ENCODE data around the gene EFCAB7. TPM values are rescaled to one million over a fixed set of nuclear protein-coding genes. Genes with fewer than 3 reads are reported as not detected.

EFCAB7 gene
- total and polyA plus RNA-seq, 2 of the 13 experiments (the other 11 are each of a cell fraction or from before 2014, with no cell fraction given) = 1.7 to 5.4 TPM

GRCh38 chr1:63522891-63523728 lies at the start of gene EFCAB7, which contains the start of gene ITGB3BP (continued):
- TF ChIP-seq, protein P1, sequence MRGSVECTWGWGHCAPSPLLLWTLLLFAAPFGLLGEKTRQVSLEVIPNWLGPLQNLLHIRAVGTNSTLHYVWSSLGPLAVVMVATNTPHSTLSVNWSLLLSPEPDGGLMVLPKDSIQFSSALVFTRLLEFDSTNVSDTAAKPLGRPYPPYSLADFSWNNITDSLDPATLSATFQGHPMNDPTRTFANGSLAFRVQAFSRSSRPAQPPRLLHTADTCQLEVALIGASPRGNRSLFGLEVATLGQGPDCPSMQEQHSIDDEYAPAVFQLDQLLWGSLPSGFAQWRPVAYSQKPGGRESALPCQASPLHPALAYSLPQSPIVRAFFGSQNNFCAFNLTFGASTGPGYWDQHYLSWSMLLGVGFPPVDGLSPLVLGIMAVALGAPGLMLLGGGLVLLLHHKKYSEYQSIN (CRISPR knock-in tag; IDR thresholded peaks at IDR 0.05; ENCODE audit: borderline replicate concordance) = no peak
- TF ChIP-seq ZNF20 (CRISPR knock-in tag; IDR thresholded peaks at IDR 0.05) = no peak
- no peak; the same call in 1 of the 2 replicates for TF ChIP-seq ZNF546 (CRISPR knock-in tag; conservative IDR thresholded peaks at IDR 0.05)
- peak; percentile 90; the same call in 1 of the 2 replicates for TF ChIP-seq ZNF276 (CRISPR knock-in tag; IDR thresholded peaks at IDR 0.05; ENCODE audit: low read depth)
- peak; percentile 96; the same call in 1 of the 2 replicates for TF ChIP-seq ZNF616 (CRISPR knock-in tag; IDR thresholded peaks at IDR 0.05; ENCODE audit: low read depth)
- no peak for TF ChIP-seq ZKSCAN1 (IDR thresholded peaks at IDR 0.05; ENCODE audit: low read length)
- no peak for TF ChIP-seq IKZF1 (IDR thresholded peaks at IDR 0.05)
- TF ChIP-seq, protein P2, sequence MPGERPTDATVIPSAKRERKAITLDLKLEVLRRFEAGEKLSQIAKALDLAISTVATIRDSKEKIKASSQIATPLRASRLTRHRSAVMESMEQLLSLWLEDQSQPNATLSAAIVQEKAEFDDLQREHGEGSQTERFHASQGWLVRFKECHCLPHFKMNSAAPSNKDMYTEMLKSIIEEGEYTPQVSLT (CRISPR knock-in tag; IDR thresholded peaks at IDR 0.05; ENCODE audit: borderline replicate concordance, low read depth) = 0 out of 2 replicates have a peak, but pooled peaks have one; percentile 41
- no peak for TF ChIP-seq LCORL (IDR thresholded peaks at IDR 0.05)
- peak; percentile 65; the same call in 1 of the 2 replicates for TF ChIP-seq LCORL (CRISPR knock-in tag; IDR thresholded peaks at IDR 0.05)
- TF ChIP-seq PRDM15 (CRISPR knock-in tag; IDR thresholded peaks at IDR 0.05) = no peak
- peak; percentile 42; the same call in 1 of the 2 replicates for TF ChIP-seq MLX (CRISPR knock-in tag; IDR thresholded peaks at IDR 0.05)
- TF ChIP-seq, protein P3, sequence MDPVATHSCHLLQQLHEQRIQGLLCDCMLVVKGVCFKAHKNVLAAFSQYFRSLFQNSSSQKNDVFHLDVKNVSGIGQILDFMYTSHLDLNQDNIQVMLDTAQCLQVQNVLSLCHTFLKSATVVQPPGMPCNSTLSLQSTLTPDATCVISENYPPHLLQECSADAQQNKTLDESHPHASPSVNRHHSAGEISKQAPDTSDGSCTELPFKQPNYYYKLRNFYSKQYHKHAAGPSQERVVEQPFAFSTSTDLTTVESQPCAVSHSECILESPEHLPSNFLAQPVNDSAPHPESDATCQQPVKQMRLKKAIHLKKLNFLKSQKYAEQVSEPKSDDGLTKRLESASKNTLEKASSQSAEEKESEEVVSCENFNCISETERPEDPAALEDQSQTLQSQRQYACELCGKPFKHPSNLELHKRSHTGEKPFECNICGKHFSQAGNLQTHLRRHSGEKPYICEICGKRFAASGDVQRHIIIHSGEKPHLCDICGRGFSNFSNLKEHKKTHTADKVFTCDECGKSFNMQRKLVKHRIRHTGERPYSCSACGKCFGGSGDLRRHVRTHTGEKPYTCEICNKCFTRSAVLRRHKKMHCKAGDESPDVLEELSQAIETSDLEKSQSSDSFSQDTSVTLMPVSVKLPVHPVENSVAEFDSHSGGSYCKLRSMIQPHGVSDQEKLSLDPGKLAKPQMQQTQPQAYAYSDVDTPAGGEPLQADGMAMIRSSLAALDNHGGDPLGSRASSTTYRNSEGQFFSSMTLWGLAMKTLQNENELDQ (CRISPR knock-in tag; IDR thresholded peaks at IDR 0.05; ENCODE audit: borderline replicate concordance) = 0 out of 2 replicates have a peak, but pooled peaks have one; percentile 80
- no peak for TF ChIP-seq SMARCC2 (IDR thresholded peaks at IDR 0.05)
- peak; percentile 99 for TF ChIP-seq TFDP2 (CRISPR knock-in tag; IDR thresholded peaks at IDR 0.05)
- peak; percentile 93 for TF ChIP-seq ZNF556 (CRISPR knock-in tag; IDR thresholded peaks at IDR 0.05; ENCODE audit: borderline replicate concordance)
